Nephron (organoid): ENCODE data around the gene MTUS2.

Experiments
- H3K27ac Mint-ChIP-seq, 3 experiments: 2 replicates each; pipeline ENCODE4 v1.8.0; 2020; ENCODE audit warnings: mixed read lengths in 3 of 3, mild to moderate bottlenecking in 2 of 3, moderate library complexity in 1 of 3
- H3K27me3 Mint-ChIP-seq: 2 replicates; pipeline ENCODE4 v1.8.0; 2021; ENCODE audit warnings: low read depth, mild to moderate bottlenecking, moderate library complexity, mixed read lengths
- H3K36me3 Mint-ChIP-seq: 2 replicates; pipeline ENCODE4 v1.8.0; 2020; ENCODE audit warnings: low read depth, mixed read lengths
- H3K4me1 Mint-ChIP-seq: 2 replicates; pipeline ENCODE4 v1.8.0; 2020; ENCODE audit warnings: mixed read lengths
- H3K4me3 Mint-ChIP-seq, 3 experiments: 2 replicates each; pipeline ENCODE4 v1.8.0; 2020; ENCODE audit warnings: mild to moderate bottlenecking in 3 of 3, mixed read lengths in 3 of 3, moderate library complexity in 2 of 3
- H3K9me3 Mint-ChIP-seq: 2 replicates; pipeline ENCODE4 v1.8.0; 2020; ENCODE audit warnings: mixed read lengths
- CTCF ChIP-seq, 3 experiments: fragments of 200-600 bp; sonication (generic); IDR thresholded peaks; one replicate each; pipeline ENCODE4 v1.5.0; 2021; ENCODE audit warnings: antibody characterized with exemption in 3 of 3; ENCODE audit not compliant: unreplicated experiment in 3 of 3

MTUS2 gene

GRCh38 chr13:29160862-29161261, 340.7 kb downstream of the MTUS2 start:
- H3K27me3 Mint-ChIP-seq: peaks cover 11% of the 10 kb centered on the region
- no peak overlapping the region for H3K4me3 Mint-ChIP-seq
- TF ChIP-seq CTCF (IDR thresholded peaks at IDR 0.05; ENCODE audit: unreplicated experiment in 3 of 3): no peak
- no peak overlapping the region for H3K27ac Mint-ChIP-seq
- no peaks in the 10 kb centered on the region for H3K9me3 Mint-ChIP-seq
- no peaks in the 10 kb centered on the region for H3K36me3 Mint-ChIP-seq
- H3K4me1 Mint-ChIP-seq: no peaks in the 10 kb centered on the region

- Mint-ChIP-seq H3K36me3 (no peaks in the 10 kb centered on the region), H3K4me3 (no peak overlapping the region), H3K4me1 (no peaks in the 10 kb centered on the region), H3K9me3 (no peaks in the 10 kb centered on the region), H3K27me3 (peaks cover 13% of the 10 kb centered on the region), H3K27ac (no peak overlapping the region)
- no peak for TF ChIP-seq CTCF (IDR thresholded peaks at IDR 0.05; ENCODE audit: unreplicated experiment in 3 of 3)
Observed at GRCh38 chr13:29161676-29162075, 341.5 kb downstream of the MTUS2 start.

- TF ChIP-seq CTCF (IDR thresholded peaks at IDR 0.05; ENCODE audit: unreplicated experiment in 3 of 3): no peak
- peaks cover 13% of the 10 kb centered on the region for H3K27me3 Mint-ChIP-seq
Observed at GRCh38 chr13:29162638-29163235, 342.6 kb downstream of the MTUS2 start.

GRCh38 chr13:29164116-29164515, 344.0 kb downstream of the MTUS2 start:
- Mint-ChIP-seq H3K27ac (no peak overlapping the region), H3K4me3 (no peak overlapping the region), H3K9me3 (no peaks in the 10 kb centered on the region), H3K36me3 (no peaks in the 10 kb centered on the region), H3K27me3 (peaks cover 10% of the 10 kb centered on the region), H3K4me1 (peaks cover 11% of the 10 kb centered on the region)
- TF ChIP-seq CTCF (IDR thresholded peaks at IDR 0.05; ENCODE audit: unreplicated experiment in 3 of 3): no peak

More at GRCh38 chr13:29162638-29163235, 342.6 kb downstream of the MTUS2 start:
- H3K9me3 Mint-ChIP-seq: no peaks in the 10 kb centered on the region
- no peak overlapping the region for H3K27ac Mint-ChIP-seq
- H3K4me3 Mint-ChIP-seq: no peak overlapping the region
- H3K36me3 Mint-ChIP-seq: no peaks in the 10 kb centered on the region
- H3K4me1 Mint-ChIP-seq: no peaks in the 10 kb centered on the region

- Mint-ChIP-seq H3K4me3 (no peak overlapping the region), H3K27ac (no peak overlapping the region), H3K36me3 (no peaks in the 10 kb centered on the region), H3K4me1 (peaks cover 18% of the 10 kb centered on the region), H3K27me3 (peaks cover 10% of the 10 kb centered on the region), H3K9me3 (no peaks in the 10 kb centered on the region)
- TF ChIP-seq CTCF (IDR thresholded peaks at IDR 0.05; ENCODE audit: unreplicated experiment in 3 of 3): no peak
Observed at GRCh38 chr13:29165216-29165615, 345.1 kb downstream of the MTUS2 start.

- Mint-ChIP-seq H3K27ac (no peak overlapping the region), H3K36me3 (no peaks in the 10 kb centered on the region), H3K9me3 (peaks cover under 1% of the 10 kb centered on the region), H3K27me3 (peaks cover 10% of the 10 kb centered on the region), H3K4me1 (peaks cover 23% of the 10 kb centered on the region), H3K4me3 (no peak overlapping the region)
- TF ChIP-seq CTCF (IDR thresholded peaks at IDR 0.05; ENCODE audit: unreplicated experiment in 3 of 3): no peak
Observed at GRCh38 chr13:29165840-29166239, 345.7 kb downstream of the MTUS2 start.
